Activated CD8-positive, alpha-beta memory T cell treated with anti-CD3 and anti-CD28 coated beads, Interleukin-2, amount 50 U/mL, for 4 hours (primary cell): ENCODE measurements around the gene CCDC33.
A peak's percentile ranks its signal among the peaks of the same experiment; 100 is the strongest.

Source experiments
- DNase-seq: peaks from one replicate; pipeline ENCODE4 v3.0.0-alpha.2; 2020

The CCDC33 gene

GRCh38 chr15:74384881-74385643, 148.9 kb downstream of the CCDC33 start:
- DNase-seq = peak; percentile 65

DNA sequence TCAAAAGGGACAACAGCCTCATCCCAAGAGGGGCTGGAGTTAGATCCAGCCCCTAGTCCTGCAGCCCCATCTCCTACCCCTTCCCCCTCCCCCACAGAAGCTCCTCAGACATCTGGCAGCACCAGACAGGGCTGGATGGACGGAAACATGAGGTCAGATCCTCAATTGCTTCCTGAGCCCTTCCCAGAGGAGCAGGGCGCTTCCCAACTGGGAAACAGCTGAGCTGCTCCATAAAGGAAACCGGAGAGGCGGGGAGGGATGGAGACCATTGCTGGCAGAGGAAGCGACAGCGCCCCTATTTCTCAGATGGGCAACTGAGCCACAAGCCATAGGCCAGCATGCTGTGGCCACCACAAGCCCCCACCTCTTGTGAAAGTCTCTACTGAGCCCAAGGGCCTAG, 149.6 kb downstream of the CCDC33 start:
- DNase-seq = no peak
